ENCODE measurements around the gene MIPOL1. TPM values are rescaled to one million over a fixed set of nuclear protein-coding genes. Genes with fewer than 3 reads are reported as not detected.
A peak's percentile ranks its signal among the peaks of the same experiment; 100 is the strongest.

MIPOL1 gene
- total and polyA plus RNA-seq, 2 donors from 2014 or later: 4.4 to 14.8 TPM

GRCh38 chr14:37275963-37276362, 78.2 kb downstream of the MIPOL1 start:
- Histone ChIP-seq H3K4me1 (ENCODE audit: control insufficient read depth in 2 of 3, insufficient read depth in 2 of 3, low read depth in 1 of 3, low read length in 3 of 3) (no peaks in the 10 kb centered on the region), H3K9me3 (ENCODE audit: control insufficient read depth in 2 of 3, insufficient read depth in 1 of 3, low read length in 3 of 3) (no peaks in the 10 kb centered on the region), H3K9ac (ENCODE audit: low read length in 3 of 3) (no peak overlapping the region), H3K36me3 (ENCODE audit: control insufficient read depth in 2 of 3, insufficient read depth in 3 of 3, low read length in 3 of 3) (no peaks in the 10 kb centered on the region), H3K4me3 (ENCODE audit: low read length in 3 of 3) (no peak overlapping the region), H3K27ac (ENCODE audit: low read depth in 2 of 2, low read length in 2 of 2) (no peak overlapping the region), H3K27me3 (ENCODE audit: control insufficient read depth, insufficient read depth, low read length) (no peaks in the 10 kb centered on the region)
- TF ChIP-seq CTCF (IDR thresholded peaks at IDR 0.05; ENCODE audit: borderline replicate concordance, extremely low read depth, insufficient read depth): no peak
- intact Hi-C loops (cut with DNase I): no loop called here
- no peak for DNase-seq
- peak; percentile 19 for FAIRE-seq

- Histone ChIP-seq H3K36me3 (ENCODE audit: control insufficient read depth in 2 of 3, insufficient read depth in 3 of 3, low read length in 3 of 3) (no peaks in the 10 kb centered on the region), H3K4me1 (ENCODE audit: control insufficient read depth in 2 of 3, insufficient read depth in 2 of 3, low read depth in 1 of 3, low read length in 3 of 3) (no peaks in the 10 kb centered on the region), H3K27ac (ENCODE audit: low read depth in 2 of 2, low read length in 2 of 2) (no peak overlapping the region), H3K27me3 (ENCODE audit: control insufficient read depth, insufficient read depth, low read length) (no peaks in the 10 kb centered on the region), H3K4me3 (ENCODE audit: low read length in 3 of 3) (no peak overlapping the region), H3K9ac (ENCODE audit: low read length in 3 of 3) (no peak overlapping the region), H3K9me3 (ENCODE audit: control insufficient read depth in 2 of 3, insufficient read depth in 1 of 3, low read length in 3 of 3) (no peaks in the 10 kb centered on the region)
- DNase-seq (no peak), FAIRE-seq (no peak)
- intact Hi-C loops (cut with DNase I): no loop called here
- no peak for TF ChIP-seq CTCF (IDR thresholded peaks at IDR 0.05; ENCODE audit: borderline replicate concordance, extremely low read depth, insufficient read depth)
These were observed 81.2 kb downstream of the MIPOL1 start for GRCh38 chr14:37278636-37279538.

- Histone ChIP-seq H3K9me3 (ENCODE audit: control insufficient read depth in 2 of 3, insufficient read depth in 1 of 3, low read length in 3 of 3) (no peaks in the 10 kb centered on the region), H3K36me3 (ENCODE audit: control insufficient read depth in 2 of 3, insufficient read depth in 3 of 3, low read length in 3 of 3) (no peaks in the 10 kb centered on the region), H3K27me3 (ENCODE audit: control insufficient read depth, insufficient read depth, low read length) (no peaks in the 10 kb centered on the region), H3K27ac (ENCODE audit: low read depth in 2 of 2, low read length in 2 of 2) (no peak overlapping the region), H3K4me1 (ENCODE audit: control insufficient read depth in 2 of 3, insufficient read depth in 2 of 3, low read depth in 1 of 3, low read length in 3 of 3) (no peaks in the 10 kb centered on the region), H3K4me3 (ENCODE audit: low read length in 3 of 3) (no peak overlapping the region), H3K9ac (ENCODE audit: low read length in 3 of 3) (no peak overlapping the region)
- TF ChIP-seq CTCF (IDR thresholded peaks at IDR 0.05; ENCODE audit: borderline replicate concordance, extremely low read depth, insufficient read depth): no peak
- DNase-seq: no peak
- no peak for FAIRE-seq
- intact Hi-C loops (cut with DNase I): no loop called here
These were observed 82.1 kb downstream of the MIPOL1 start for GRCh38 chr14:37279818-37280217.
